ENCODE data around the gene ELOA.
"Not testable (repeated sequence)": the region's sequence is repeated elsewhere in the genome, so short reads cannot be mapped to it uniquely, and the experiment has no call there.

Gene ELOA

GRCh38 chr1:23733281-23733680 lies 10.0 kb upstream of the ELOA start:
- not testable (repeated sequence) for DNase-seq (ENCODE audit: low spot score)

DNA sequence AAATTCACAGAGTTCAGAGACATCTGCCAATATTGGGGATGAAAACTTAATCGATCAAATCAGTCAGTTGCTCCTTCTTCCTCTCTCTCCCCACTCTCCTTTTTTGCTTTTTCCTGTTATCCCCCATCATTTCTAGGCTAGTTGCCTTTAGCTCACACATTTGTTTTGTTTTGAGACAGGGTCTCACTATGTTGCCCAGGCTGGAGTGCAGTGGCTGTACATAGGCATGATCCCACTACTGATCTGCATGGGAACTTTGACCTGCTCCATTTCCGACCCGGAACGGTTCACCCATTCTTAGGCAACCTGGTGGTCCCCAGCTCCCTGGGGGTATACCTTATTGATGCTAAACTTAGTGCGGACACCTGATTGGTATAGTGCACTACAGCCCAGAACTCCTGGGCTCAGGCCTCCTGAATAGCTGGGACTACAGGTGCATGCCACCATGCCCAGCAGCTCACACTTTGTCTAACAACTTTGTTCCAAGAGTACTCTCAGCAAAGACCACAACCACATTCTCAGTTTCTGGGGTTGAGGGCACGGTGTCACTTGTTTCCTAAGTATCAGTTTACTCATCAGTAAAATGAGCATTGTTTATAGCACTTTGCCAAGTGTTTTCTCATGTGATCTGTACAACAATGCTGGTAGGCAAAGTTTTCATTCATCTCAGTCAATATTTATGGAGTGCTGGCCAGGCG lies 6.7 kb upstream of the ELOA start:
- no peak for DNase-seq (ENCODE audit: low spot score)

DNA sequence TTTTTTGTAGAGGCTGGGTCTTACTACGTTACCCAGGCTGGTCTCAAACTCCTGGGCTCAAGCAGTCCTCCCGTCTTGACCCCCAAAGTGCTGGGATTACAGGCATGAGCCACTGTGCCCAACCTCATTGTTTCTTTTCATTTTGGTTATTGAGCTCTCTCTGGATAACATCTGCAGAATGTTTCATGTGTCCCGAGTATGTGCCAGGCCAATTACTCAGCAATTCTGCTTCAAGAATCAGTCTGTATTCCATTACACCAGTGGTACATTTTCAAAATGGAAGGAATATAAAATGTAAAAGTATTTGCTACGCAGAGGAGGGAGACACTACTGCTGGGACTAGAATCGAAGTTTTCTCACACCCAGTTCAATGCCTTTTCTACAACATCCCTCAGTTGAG lies 1.7 kb upstream of the ELOA start:
- no peak for DNase-seq (ENCODE audit: low spot score)

DNA sequence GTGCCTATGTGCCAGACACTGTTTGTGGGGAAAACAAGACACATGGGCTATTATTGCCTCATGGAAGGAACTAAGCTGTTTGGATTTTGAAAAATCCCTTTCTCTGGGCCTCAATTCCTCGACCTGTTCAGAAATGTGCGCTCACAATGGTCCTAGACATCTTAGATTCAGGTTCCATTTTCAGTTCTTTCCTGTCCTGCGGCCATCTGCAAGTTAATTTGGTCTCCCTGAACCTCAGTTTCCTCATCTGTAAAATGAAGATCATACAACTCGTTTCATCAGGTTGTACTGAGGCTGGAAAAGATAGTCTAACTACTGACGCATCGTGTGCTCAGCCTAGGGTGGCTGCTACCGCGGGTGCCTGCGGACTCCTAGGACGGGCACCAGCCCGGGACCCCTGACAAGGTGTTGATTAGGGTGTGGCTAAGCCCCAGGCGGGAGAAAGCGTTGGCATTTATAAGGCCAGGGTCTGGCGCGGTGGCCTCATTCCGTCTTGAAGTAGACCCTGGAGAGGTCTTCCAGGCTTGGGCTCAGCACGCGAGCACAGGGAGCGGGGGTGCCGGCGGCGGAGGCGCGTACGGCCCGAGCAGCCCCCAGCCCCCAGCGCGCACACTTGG lies 493 bp upstream of the ELOA start:
- DNase-seq (ENCODE audit: low spot score): no peak

DNA sequence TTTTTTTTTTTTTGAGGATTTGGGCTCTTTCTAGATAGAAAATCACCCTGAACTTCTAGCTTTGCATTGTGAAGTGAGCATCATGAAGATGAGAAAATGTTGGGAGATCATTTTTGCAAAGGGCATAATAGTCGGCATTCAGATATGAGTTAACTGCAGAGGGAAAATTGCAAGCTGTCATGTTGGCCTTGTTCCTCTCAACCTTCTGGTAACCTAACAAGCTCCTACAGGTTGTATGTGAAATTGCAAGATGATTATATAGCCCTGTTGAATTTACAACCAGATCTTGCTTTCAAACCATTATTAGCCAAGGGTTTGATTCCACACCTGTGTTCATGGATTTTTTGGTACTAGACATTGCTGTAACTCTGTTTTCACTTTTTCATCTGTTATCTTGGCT lies 2.2 kb downstream of the ELOA start:
- DNase-seq (ENCODE audit: low spot score): no peak

GRCh38 chr1:23748016-23748415 lies 4.7 kb downstream of the ELOA start:
- DNase-seq (ENCODE audit: low spot score): no peak

DNA sequence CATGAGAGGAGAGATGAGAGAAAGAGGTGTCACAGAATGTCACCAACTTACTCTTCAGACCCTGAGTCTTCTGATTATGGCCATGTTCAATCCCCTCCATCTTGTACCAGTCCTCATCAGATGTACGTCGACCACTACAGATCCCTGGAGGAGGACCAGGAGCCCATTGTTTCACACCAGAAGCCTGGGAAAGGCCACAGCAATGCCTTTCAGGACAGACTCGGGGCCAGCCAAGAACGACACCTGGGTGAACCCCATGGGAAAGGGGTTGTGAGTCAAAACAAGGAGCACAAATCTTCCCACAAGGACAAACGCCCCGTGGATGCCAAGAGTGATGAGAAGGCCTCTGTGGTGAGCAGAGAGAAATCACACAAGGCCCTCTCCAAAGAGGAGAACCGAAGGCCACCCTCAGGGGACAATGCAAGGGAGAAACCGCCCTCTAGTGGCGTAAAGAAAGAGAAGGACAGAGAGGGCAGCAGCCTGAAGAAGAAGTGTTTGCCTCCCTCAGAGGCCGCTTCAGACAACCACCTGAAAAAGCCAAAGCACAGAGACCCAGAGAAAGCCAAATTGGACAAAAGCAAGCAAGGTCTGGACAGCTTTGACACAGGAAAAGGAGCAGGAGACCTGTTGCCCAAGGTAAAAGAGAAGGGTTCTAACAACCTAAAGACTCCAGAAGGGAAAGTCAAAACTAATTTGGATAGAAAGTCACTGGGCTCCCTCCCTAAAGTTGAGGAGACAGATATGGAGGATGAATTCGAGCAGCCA lies 8.0 kb downstream of the ELOA start:
- peak; percentile 15 for DNase-seq (ENCODE audit: low spot score)

DNA sequence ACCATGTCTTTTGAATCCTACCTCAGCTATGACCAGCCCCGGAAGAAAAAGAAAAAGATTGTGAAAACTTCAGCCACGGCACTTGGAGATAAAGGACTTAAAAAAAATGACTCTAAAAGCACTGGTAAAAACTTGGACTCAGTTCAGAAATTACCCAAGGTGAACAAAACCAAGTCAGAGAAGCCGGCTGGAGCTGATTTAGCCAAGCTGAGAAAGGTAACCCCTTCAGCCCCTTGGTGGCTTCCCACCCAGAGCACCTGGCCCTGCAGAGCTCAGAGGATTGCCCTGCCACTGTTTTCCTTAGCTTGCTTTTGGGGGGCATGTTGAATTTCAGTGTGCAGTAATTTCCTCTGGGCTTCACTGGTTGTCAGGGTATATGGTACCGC lies 8.5 kb downstream of the ELOA start:
- no peak for DNase-seq (ENCODE audit: low spot score)

DNA sequence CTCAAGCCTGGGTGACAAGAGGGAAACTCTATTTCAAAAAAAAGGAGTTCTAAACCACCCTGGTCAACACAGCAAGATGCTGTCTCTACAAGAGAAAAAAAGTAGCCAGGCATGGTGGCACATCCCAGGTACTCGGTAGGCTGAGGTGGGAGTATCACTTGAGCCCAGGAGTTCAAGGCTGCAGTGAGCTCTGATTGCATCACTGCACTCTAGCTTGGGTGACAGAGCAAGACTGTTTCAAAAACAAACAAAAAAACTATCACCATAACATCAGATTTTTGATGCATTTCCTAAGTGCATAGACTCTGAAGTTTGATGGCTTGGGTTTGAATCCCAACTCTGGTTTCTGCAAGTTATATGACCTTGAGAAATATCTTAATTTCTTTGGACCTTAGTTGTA lies 9.6 kb downstream of the ELOA start:
- DNase-seq (ENCODE audit: low spot score): no peak

DNA sequence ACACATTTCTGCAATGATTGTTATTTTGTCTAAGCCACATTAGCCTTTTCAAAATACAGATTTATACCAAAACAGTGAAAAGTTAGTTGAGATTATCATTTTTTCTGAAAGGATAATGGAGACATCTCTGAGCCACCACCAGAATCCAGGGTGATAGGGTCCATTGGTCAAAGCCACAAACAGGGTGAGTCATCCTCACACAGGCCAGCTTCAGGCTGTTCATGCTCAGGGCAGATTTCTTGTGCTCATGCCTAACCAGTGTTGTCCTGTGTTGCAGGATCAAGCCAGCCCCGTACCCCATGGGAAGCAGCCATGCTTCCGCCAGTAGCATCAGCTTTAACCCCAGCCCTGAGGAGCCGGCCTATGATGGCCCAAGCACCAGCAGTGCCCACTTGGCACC lies 13.4 kb downstream of the ELOA start:
- DNase-seq (ENCODE audit: low spot score): no peak

- DNase-seq (ENCODE audit: low spot score): no peak
Observed at GRCh38 chr1:23757812-23758211, 14.5 kb downstream of the ELOA start.

DNA sequence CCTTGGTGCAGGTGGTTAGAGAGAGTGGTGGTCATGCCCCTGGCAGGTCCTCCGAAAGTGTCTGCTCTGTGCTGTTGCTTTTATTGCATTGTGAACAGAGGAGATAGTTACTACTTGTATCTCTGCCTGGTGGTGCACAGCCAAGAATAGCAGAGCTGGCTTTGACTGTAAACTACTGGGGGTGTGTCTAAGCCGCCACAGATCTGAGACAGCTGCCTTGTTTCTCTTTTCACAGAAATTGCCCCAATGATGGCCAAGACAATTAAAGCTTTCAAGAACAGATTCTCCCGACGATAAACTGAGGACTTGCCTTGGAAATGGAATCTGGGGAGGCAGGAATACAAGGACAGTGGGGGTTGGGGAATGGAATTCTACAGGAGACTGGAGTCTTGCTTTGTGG lies 16.0 kb downstream of the ELOA start:
- no peak for DNase-seq (ENCODE audit: low spot score)

DNA sequence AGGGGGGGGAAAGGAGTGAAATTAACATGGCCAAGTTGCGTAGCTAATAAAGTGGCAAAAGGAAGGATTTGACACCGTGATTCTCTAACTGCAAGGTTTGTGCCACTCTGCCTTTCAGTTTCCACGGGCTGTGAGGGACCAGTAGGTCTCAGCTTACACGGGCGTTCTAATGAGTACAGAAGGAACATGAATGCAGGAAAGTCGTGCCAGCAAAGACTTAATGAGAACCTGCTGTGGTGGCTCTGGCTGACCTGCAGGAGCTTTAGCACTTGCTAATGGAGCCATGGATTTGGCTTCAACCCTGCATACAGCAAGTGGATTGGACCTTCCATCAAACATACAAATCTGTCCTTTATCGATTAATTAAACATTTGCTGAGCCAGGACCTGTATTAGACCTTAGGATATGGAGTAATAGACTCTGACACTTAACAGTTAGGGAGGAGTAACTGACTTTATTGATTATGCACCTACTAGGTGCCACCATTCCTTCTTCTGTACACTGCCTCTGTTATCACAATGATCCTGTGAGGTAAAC lies 19.8 kb downstream of the ELOA start:
- DNase-seq (ENCODE audit: low spot score): no peak

DNA sequence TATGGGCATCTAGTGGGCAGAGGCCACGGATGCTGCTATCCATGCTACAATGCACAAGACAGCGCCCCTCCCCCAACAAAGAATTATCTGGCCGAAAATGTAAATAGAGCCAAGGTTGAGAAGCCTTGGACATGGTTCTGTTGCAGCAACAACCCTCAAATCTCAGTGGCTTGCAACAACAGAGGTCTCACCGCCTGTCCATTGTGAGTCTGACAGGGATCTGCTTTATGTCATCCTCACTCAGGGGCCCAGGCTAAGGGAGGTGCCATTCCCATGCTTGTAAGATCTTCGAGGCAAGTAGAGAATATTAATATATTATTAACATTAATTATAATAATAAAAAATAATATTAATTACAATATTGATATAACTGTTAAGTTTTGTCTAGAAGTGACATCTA lies 25.5 kb downstream of the ELOA start:
- no peak for DNase-seq (ENCODE audit: low spot score)

DNA sequence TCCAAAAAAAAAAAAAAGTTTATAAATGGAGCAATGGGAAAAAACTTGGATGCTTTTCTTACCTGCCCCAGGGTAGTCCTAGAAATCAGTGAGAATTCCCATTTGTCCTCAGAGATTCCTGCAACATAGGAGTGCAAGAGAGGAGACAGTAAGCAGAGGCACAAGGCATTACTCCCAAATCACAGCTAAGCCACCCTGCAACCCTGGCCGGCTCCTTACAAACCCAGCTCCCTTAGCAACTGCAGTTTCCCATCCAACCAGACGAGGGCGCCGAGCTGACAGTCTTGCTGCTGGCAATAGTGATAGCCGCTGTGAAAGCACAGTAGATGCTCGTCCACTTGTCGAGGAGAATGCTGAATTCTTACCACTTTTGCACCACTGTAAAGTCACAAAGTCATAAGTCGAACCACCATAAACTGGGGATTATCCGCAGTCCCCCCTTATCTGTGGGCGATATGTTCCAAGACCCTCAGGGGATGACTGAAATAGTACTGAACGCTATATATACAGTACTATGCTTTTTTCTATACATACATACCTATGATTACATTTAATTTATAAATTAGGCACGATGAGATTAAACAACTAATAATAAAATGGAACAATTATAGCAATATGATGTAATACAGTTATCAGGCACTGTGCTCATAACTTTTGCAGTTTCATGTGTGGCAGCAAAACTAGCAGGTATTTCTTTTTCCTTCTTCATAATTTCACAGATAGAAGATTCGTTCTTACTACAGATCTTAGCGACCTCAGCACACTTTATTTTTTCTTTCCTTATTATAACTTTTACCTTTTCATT lies 29.0 kb downstream of the ELOA start:
- DNase-seq (ENCODE audit: low spot score): peak; percentile 82

DNA sequence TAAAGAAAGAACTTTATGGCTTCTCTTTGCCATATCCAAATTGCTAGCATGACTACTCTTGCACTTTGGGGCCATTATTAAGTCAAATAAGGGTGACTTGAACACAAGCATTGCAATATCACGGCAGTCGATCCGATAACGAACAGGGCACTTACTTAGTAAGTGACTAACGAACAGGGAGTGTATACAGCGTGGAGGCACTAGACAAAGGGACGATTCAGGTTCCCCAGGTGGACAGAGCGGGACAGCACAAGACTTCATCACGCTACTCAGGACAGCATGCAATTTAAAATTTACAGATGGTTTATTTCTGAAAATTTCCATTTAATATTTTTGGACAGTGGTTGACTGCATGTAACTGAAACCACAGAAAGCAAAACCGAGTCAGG lies 29.6 kb downstream of the ELOA start:
- DNase-seq (ENCODE audit: low spot score): no peak

- no peak for DNase-seq (ENCODE audit: low spot score)
Observed at GRCh38 chr1:23774174-23774880, 31.1 kb downstream of the ELOA start.

DNA sequence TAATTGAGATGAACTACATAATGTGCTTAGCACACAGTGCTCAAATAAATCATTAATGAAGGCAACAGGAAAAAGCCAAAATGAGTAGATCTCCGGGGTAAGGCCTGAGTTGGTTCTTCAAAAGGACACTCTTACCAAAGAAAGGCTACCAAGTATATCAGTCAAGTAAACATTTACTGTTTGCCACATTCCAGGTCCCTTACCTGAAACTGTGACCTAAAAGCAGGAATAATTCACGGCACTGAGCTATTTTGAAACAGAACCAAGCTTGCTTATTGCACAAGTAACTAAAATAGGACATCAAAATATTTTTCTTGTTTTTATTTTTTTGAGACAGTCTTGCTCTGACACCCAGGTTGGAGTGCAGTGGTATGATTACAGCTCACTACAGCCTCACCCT lies 32.9 kb downstream of the ELOA start:
- no peak for DNase-seq (ENCODE audit: low spot score)

DNA sequence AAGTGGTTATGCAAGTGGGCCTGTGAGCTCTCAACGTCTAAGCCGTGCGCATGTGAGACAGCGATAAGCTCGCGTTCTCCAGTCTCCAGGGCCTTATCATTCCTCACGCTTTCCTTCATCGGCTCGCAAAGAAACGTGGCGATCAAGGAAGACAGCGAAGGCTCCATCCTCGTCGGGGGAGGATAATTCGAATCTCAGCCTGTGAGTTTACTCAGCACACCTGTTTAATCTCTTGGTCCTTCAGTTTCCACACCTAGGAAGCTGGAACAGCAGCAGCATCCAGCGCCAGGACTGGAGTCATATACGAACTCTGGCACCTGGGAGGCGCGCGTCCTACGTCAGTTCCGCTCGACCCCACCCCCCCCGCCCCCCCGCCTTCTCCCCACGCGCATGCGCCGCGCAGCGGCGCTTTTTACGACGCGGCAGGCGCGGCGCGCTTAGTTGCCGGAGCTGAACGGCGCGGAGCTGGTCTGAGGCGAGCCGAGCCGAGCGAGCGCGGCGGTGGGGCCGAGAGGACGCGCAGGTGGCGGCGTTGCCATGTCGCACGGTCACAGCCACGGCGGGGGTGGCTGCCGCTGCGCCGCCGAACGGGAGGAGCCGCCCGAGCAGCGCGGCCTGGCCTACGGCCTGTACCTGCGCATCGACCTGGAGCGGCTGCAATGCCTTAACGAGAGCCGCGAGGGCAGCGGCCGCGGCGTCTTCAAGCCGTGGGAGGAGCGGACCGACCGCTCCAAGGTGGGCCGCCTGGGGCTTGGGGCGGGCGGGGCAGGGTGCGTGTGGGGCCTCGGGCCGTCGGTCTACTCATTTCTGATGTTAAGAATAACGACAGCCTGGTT lies 34.9 kb downstream of the ELOA start, which contains the start of gene PITHD1:
Gene PITHD1, plus strand, starts transcription at position 440 of the 836 bp plus-strand sequence. Its CDS starts 98 bp downstream, at position 538.
- DNase-seq (ENCODE audit: low spot score): peak; percentile 82

GRCh38 chr1:23779826-23780371 lies 36.6 kb downstream of the ELOA start:
- DNase-seq (ENCODE audit: low spot score): no peak
